Measurements from ENCODE around the gene NCKAP5. TPM values are rescaled to one million over a fixed set of nuclear protein-coding genes. Genes with fewer than 3 reads are reported as not detected.

Gene NCKAP5
- total RNA-seq, 1 experiment from 2014 or later, result 0.47 TPM

- DNase-seq (ENCODE audit: low read depth), result peak; percentile 25
Observed at GRCh38 chr2:133574620-133575019, 6.4 kb upstream of the NCKAP5 start.

DNA sequence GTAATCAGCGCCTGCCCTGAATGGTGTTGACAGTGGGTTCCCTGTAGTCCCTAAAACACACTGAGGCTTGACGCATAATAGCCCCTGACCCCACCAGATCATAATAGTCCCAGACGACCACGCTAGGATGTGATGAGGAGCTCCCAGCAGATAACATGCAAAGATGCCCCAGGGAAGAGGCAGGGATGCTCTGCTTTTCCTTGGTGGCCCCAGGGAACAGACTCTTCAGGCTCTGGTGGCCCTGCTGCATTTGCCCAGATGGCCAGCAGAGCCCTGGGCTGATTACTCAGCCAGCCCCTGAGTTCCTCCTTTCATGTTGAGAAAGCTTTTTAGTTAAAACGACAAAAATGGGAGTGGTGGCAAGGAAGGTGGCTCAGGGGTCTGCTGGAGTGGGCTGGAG, 5.9 kb upstream of the NCKAP5 start:
- DNase-seq (ENCODE audit: low read depth), result no peak

DNA sequence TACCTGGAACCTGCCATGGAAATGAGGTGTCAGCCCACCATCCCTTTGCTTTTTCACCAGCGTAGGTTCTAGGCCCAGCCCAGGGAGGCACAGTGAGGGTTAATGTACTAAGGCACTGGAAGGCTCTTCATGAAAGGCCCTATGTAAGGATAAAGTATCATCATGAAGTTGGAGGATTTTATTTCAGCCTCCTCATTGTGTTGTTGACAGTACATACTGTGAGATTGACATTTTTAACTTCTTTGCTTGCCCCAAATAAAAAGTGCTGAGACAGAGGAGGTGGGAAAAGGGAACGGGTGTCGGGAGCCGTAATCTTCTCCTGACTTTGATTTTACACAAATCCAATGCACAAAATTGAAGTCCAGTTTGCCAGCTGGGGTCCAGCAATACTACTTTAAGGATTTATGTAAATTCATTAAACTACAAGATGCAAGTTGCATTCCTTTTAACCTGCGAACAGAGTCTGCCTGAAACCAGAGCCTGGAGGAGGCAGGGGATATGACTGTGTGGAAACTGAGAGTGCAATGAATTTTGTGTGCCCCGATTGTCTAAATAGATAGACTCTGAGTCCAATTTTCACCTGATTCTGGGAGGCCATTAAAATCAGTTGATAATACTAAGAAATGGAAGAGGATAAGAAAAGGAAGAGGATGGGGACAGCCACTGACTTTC, 5.4 kb upstream of the NCKAP5 start:
- DNase-seq (ENCODE audit: low read depth), result no peak

GRCh38 chr2:133571249-133571648, 3.0 kb upstream of the NCKAP5 start:
- DNase-seq (ENCODE audit: low read depth), result no peak

DNA sequence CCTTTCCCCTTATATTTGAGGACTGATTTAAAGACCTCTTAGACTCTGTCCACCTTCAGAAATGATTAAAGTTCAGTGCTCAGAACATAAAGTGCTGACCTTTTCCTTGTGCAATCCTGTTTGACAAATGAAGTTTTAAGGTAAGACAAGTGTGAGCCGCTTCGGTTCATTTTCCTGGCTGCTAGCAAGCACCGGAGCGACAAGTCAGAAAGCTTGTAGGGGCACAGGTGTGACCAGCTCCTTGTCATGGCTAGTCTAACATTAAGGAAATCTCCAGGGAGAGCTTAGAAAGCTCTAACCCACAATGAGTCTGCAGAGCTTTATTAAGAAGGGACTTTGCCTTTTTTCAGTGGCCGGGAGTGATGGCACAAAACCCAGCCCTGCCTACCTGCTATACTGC, 2.3 kb upstream of the NCKAP5 start:
- no peak for DNase-seq (ENCODE audit: low read depth)

DNA sequence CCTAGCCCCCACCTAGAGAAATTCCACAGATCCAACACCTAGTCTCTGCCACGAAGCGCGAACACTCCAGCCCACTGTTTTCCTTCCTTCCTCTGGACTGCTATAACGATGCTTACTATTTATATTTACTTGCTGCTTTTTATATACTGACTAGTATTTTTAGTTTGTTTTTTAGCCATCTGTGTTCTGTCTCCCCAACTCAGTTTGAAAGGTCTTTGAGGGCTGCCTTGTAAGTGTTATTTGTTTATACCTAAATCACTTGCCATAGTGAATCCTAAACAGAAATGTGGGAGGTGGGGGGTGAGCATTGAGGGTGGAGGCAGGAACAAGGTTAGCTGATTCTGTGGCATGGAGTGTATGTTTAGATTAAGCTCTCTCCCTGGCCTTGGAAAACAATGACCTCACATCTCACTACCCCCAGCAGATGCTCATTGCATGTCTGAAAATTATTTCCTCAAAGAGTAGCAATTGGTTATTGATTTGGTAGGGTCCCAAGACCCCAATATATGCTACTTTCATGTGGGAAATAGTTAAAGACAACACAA, 1.1 kb upstream of the NCKAP5 start:
- DNase-seq (ENCODE audit: low read depth), result no peak

- no peak for DNase-seq (ENCODE audit: low read depth)
Observed at GRCh38 chr2:133568598-133568997, 335 bp upstream of the NCKAP5 start.

- no peak for DNase-seq (ENCODE audit: low read depth)
Observed at GRCh38 chr2:133562558-133562957, 5.7 kb downstream of the NCKAP5 start.

DNA sequence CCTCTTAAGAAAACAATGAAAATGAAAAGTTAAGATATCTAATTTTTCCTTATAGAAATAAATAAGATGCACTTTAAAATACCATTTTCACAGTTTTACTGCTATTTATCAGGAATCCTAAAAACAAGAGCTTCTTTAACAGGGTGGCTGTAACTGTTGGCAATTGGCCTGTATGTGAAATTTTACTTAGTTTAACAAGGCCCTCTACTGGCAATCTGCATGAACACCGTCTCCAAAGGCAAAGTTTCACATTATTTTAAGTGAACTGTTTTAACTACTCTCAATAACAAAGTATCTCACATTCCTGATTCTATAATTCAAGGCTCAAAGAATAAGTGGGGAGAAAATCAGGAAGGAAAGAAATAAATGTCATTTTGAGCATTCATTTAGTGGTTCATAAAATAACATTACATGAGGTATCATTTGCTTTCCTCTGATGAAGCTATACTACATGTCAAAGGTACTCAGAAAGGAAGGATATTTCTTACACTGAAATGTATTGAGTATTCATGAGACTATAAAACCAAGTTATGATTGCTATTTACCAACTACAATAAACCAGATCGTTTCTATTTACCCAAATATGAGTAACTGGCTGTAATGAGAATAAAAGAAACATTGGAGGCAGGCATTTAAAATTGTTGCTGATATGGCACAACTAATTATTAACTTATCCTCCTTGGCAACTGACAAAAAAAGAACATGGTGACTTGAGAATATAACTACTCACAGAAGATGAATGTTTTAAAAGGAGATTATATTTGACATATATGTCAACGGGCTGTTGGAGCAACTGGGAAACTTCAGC, 7.0 kb downstream of the NCKAP5 start:
- peak; percentile 40 for DNase-seq (ENCODE audit: low read depth)

DNA sequence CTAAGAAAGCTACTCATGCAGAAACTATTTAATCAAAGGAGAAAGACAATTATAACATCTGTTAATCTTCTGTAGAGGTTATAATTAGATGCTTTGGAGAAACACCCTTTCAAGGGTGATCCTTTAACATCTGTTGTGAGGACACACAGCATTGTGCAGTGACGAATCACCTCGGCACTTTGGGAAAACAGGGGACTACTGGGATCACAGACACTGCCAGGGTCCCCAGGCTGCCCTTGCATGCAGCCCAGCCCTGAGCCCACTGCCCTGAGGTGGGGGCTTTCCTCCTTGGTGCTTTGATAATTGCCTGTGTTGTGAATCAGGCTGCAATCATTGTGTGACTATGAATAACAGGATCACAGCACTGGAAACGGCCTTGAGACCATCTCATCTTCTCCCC, 10.6 kb downstream of the NCKAP5 start:
- DNase-seq (ENCODE audit: low read depth), result no peak

- DNase-seq (ENCODE audit: low read depth), result no peak
Observed at GRCh38 chr2:133553838-133554408, 14.3 kb downstream of the NCKAP5 start.

GRCh38 chr2:133553251-133553650, 15.0 kb downstream of the NCKAP5 start:
- no peak for DNase-seq (ENCODE audit: low read depth)

DNA sequence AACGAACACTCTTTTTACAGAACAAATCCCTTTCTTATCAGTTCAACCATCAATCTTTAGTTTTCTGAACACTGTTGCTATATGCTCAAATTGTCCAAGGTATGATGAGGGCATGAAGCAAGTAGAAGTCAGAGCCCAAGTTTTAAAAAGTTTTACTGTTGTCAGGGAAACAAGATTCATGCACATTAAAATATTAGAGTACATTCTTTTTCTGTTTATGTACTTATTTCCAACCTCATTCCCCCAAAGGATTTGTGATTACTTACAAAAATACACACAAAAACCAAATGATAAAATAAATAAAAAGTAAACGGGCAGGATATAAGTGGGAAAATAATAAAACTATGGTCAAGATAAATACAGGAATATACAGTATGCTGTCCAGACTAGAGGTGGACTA, 15.4 kb downstream of the NCKAP5 start:
- no peak for DNase-seq (ENCODE audit: low read depth)

GRCh38 chr2:133541797-133542196, 26.5 kb downstream of the NCKAP5 start:
- DNase-seq (ENCODE audit: low read depth), result no peak

- no peak for DNase-seq (ENCODE audit: low read depth)
Observed at GRCh38 chr2:133541376-133541775, 26.9 kb downstream of the NCKAP5 start.

- DNase-seq (ENCODE audit: low read depth), result peak; percentile 80
Observed at GRCh38 chr2:133532919-133533318, 35.3 kb downstream of the NCKAP5 start.

- no peak for DNase-seq (ENCODE audit: low read depth)
Observed at GRCh38 chr2:133531382-133531781, 36.9 kb downstream of the NCKAP5 start.

GRCh38 chr2:133530645-133531044, 37.6 kb downstream of the NCKAP5 start:
- no peak for DNase-seq (ENCODE audit: low read depth)

DNA sequence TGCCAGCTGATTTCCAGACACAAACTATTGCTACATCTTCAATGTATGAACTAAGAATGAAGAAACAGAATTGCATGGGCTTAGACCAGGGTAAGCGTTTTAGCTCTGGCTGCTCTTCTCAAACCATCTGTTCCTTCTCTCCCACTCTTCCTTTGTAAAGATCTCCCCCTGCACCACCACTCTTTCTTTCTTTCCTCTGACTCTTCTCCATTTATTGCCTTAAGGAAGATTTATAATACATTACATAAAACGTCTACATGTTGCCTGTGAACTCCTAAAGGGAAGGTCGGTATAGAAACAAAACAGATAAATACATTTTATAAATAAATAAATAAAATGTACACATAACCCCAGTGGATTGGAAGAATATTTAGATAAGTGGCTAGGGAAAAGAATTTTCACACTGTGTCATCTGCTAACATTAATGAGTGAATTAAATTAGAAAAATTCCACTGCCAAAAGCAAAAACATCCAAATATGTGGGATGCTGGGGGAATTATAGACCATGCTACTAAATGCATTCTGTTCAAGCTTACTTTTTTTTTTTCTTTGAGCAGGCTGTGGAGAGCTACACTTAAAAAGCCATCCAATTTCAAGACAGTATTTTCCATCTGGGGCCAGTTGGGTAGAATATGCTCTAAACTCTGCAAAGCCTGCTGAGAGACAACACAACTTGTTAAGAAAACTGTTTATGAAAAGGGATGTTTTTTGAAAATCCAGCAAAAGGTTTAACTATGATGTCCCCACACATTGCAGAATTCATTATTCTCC, 41.5 kb downstream of the NCKAP5 start:
- DNase-seq (ENCODE audit: low read depth), result no peak

DNA sequence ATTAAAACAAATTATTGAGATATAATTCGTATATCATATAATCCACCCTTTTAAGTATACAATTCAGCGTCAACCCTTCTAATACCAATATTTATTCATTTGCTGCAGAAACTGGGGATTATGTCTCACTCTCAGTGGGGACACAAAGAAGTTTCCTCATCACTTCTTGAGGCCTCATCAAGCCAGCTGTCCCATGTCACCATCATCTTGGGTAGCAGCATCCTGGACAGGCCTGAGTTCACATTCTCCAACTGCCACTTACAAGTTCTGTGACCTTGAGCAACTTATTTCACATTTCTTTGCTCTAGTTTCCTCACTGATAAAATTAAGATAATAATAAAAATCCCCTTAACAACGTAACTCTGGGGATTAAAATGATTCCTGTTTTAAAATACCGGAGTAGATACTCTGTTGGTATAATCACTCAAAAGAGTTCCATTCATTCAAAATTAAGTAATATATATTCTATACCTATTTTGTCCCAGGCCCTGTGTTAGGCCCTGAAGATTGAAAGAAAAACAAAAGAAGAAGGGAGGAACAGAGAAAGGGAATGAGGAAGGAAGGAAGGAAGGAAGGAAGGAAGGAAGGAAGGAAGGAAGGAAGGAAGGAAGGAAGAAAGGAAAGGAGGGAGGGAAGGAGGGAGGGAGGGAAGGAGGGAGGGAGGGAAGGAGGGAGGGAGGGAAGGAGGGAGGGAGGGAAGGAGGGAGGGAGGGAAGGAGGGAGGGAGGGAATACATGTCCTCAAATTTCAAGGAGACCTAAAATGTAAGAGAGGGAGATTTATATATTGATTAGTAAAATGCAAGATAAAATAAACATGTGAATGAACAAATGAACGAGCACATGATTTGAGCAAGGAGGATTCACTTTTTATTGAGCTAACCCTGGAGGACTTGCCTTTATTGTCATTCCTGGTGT, 42.4 kb downstream of the NCKAP5 start:
- no peak for DNase-seq (ENCODE audit: low read depth)

Measured in HT1080 (cell line).